ENCODE results near the gene PTPN7.

GRCh38 chr1:202159534-202160371, 649 bp downstream of the PTPN7 start:
- TF ChIP-seq CTCF (IDR thresholded peaks at IDR 0.05; ENCODE audit: low read length) = no peak; the same call in 1 of the 2 replicates
- no peak for TF ChIP-seq EZH2 (IDR thresholded peaks at IDR 0.05; ENCODE audit: borderline replicate concordance, low read length)
